Neural progenitor cell (in vitro differentiated cells): ENCODE measurements around the gene ITFG1.

ENCODE experiments used
- EZH2phosphoT487 ChIP-seq: fragments of 200-600 bp; sonication (generic); IDR thresholded peaks from 2 replicates; pipeline ENCODE4 v1.6.1; 2017; ENCODE audit warnings: antibody characterized with exemption
- TF ChIP-seq, protein P1 (sequence below): fragments of 200-600 bp; sonication (generic); IDR thresholded peaks from 2 replicates; pipeline ENCODE4 v1.5.1; 2017; ENCODE audit warnings: antibody characterized with exemption, mild to moderate bottlenecking

GRCh38 chr16:47507701-47508100 lies 46.8 kb upstream of the ITFG1 start:
- TF ChIP-seq, protein P1, sequence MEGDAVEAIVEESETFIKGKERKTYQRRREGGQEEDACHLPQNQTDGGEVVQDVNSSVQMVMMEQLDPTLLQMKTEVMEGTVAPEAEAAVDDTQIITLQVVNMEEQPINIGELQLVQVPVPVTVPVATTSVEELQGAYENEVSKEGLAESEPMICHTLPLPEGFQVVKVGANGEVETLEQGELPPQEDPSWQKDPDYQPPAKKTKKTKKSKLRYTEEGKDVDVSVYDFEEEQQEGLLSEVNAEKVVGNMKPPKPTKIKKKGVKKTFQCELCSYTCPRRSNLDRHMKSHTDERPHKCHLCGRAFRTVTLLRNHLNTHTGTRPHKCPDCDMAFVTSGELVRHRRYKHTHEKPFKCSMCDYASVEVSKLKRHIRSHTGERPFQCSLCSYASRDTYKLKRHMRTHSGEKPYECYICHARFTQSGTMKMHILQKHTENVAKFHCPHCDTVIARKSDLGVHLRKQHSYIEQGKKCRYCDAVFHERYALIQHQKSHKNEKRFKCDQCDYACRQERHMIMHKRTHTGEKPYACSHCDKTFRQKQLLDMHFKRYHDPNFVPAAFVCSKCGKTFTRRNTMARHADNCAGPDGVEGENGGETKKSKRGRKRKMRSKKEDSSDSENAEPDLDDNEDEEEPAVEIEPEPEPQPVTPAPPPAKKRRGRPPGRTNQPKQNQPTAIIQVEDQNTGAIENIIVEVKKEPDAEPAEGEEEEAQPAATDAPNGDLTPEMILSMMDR = no peak
- no peak for TF ChIP-seq EZH2phosphoT487
